Stimulated activated CD8-positive, alpha-beta memory T cell treated with anti-CD3 and anti-CD28 coated beads, Interleukin-15, amount 100 ng/mL, for 48 hours (primary cell): ENCODE measurements around the gene KCNMA1.

Experiments used
- DNase-seq, 2 donors: peaks; one replicate each; pipeline ENCODE4 v3.0.0-alpha.2; 2020; ENCODE audit warnings: low read depth in 2 of 2

Gene KCNMA1

DNA sequence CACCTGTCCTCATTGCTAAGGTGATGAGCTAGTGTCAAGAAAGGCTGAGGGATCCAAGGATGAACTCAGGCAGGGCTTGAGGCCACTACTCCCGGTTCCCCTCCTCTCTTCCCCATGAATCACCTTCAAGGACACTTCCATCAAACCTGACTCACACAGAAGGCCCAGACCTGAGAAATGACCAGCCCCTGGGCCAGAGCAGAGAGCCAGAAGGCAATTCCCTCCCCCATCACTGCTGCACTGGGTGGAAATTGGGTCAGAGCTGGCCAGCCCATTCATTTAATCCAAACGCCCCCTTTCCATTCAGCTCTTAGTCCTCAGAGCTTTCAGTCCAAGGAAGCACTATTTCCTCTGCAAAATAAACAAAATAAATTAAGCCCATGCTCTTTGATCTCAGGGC is 182.0 kb downstream of the KCNMA1 start:
- DNase-seq = no peak

DNA sequence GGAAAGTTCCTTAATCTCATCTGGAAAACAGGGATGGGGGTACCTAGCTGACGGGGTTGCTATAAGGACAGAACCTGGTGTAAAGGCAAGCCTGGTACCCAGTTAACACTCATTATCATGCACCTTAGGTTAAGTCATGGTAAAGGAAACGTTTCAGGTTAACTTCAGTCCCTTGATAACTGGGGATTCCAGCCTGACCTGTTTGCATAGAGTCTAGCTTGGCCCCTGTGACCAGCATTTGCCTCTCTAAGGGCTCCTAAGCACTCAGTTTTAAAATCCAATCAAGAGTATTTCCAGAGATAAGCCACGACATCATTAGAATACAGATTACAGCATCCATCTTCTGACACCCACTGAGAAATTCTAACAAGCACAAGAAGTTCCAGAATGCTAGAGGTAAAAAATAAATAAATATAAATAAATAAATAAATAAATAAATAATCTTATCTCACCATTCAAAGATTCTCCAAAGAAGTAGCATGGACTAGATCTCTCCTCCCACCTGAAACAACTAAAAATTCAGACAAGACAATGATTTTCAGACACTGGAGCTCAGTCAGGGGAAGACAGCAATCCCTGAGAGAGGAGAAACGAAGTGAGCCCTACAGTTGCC is 184.6 kb downstream of the KCNMA1 start:
- DNase-seq = no peak

GRCh38 chr10:77451886-77452285 is 185.7 kb downstream of the KCNMA1 start:
- no peak for DNase-seq

GRCh38 chr10:77448226-77448625 is 189.4 kb downstream of the KCNMA1 start:
- DNase-seq = no peak

GRCh38 chr10:77446700-77447099 is 190.9 kb downstream of the KCNMA1 start:
- no peak for DNase-seq

DNA sequence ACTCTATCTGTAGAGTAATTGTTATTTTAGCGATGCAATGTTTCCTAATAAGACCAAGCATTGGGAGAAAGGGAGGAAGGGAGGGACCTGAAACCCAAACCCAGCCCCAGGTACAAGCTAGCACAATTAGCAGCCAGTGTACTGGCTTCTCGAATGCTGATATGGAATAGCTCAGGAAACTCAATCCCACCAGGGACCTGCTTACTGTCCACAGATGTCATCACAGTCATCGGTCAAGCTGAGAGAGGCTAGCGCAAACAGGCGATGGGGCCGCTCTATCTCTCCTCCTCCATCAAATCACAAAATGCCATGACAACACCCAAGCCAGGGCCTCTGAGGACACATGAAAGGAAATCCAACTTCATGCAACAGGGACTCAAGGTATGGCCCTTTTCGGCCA is 192.1 kb downstream of the KCNMA1 start:
- DNase-seq = no peak

- DNase-seq = no peak
Measured at GRCh38 chr10:77444041-77444440, 193.6 kb downstream of the KCNMA1 start.

- no peak for DNase-seq
Measured at GRCh38 chr10:77442699-77443189, 194.9 kb downstream of the KCNMA1 start.

DNA sequence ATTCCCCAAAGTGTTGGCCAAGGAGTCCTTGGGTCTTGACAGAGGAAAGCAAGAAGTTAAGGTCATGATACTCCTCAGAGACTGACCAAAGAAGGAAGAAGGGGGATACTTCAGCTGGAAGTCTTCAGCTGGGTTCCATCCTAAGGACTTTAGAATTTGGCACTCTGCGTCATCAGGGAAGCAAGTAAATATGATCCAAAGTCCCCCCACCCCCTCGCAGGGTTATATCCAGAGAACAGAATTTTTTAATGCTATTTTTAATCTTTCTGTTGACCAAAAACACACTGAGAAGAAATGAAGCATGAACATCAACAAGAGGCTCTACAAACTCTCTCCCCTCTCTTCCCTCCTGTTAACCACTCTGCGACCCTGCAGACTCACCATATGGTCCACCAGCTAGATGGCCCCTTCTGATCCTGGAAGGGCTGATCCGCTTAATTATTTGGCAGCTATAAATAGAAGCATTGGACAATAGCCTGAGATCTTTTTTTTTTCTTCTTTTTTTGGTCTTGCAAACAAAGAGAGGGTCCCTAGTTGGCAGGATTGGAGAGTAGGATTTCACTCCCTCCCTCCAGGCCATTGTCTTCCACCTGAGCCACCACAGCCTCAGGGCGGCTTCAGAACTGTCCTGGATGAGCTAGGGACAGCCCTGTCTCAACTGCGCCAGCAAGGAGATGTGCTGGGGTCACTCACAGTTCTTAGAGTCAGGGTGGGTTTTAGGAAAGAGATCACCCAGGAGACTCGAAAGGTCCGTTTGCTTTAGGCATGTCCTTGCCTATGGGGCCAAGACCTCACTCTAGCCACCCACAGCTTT is 196.0 kb downstream of the KCNMA1 start:
- DNase-seq = no peak

- no peak for DNase-seq
Measured at GRCh38 chr10:77436257-77436975, 201.2 kb downstream of the KCNMA1 start.

GRCh38 chr10:77433546-77433945 is 204.1 kb downstream of the KCNMA1 start:
- DNase-seq = no peak

DNA sequence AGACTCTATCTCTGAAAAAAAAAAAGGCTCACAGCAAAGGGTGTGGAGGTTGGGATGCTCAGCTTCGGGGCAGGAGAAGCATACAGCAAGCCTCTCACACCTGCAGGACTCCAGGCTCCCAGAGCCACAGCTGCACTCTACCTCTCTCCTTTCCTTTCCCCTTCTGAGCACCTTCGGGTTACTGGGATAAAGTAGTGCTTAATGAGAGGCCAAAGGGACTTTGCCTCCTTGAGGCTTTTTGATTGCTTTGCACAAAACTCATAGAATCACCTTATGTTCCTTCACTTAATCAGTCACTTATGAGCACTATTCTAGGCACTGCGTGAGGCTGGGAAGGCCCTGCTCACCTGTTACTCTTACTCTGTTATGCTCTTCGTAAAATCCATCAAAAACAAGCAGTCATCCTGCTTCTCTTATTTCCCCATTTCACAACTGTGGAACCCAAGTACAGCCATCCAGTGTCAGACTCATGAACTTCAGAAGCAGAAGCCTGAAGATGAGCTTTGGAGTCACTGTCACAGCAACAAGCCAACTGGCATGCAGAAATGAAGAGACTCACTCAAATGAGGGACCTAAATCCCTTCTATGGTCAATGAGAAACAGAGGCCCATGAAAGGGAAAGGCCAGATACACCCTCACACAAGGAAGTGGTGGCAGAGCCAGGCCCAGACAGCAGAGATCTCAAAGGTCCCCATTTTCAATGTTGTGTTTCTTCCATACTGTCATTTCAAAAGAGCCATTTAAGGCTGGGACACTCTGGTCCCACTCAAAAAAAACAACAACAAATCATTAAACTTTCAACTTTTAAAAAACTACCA is 205.4 kb downstream of the KCNMA1 start:
- no peak for DNase-seq

DNA sequence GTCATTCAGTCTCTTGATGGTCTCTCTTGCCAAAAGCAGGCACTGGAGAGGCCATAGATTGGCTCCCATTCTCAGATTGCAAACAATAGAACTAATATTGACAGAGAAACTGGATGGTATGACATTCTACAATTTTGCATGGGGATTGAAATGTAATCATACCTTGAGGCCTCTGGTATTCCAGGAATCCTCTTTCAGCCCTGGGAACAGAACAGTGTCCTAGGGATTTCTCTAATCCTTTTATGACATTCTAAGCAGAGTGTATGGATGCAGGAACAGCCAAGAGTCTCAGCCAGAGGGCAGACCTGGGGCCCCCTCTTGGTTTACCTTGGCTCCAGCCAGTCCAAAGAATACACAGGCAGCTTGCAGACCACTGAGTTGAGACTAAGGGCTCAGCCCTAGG is 206.4 kb downstream of the KCNMA1 start:
- no peak for DNase-seq

- DNase-seq = no peak
Measured at GRCh38 chr10:77430530-77430929, 207.1 kb downstream of the KCNMA1 start.

DNA sequence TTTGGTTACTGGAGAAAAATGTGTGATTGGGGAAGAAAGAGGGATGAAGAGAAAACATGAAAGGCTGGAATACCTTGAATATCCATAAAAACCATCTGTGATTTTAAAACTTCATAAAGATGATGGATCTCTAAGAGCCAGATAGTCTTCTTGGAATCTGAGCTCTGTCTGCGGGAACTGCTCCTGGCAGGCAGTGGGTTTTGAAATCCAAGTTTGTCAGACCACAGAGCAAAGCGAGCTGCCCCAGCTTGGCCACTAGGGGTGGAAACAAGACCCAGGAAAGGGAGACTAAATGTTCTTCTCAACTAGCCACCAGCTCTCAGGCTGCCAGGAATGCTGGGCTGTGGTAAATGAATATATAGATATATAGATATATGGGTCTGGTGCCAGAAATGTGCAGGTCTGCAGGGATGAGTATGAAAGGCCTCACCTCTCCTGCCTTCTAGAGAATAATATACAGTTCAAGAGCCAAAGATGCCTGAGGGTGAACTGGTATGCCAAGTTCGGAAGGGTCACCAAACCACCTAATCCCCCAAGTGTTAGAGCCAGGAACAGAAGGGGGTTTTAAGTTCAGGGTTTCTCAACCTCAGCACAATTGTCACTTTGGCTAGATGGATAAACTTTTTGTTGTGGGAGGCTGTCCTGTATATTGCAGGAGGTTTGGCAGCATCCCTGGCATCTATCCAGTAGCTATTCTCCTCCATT is 208.8 kb downstream of the KCNMA1 start:
- DNase-seq = no peak

- DNase-seq = no peak
Measured at GRCh38 chr10:77424257-77424656, 213.4 kb downstream of the KCNMA1 start.

- DNase-seq = no peak
Measured at GRCh38 chr10:77422491-77423338, 214.9 kb downstream of the KCNMA1 start.

DNA sequence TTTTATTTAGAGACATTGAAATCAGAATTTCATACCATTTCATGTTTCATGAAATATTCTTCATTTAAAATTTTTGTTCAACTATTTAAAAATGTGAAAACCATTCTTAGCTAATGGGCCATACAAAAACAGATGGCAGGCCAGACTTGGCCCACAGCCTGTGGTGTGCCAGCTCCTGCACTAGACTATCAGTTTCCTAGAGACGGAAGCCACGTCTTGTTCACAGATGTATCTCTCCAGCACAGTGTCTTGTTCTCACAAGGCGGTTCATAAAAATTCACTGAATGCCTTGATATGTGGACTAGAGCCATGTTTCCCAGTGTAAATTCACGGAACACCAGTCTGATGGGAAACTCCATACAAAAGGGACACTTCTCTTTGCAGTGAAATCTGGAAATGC is 216.0 kb downstream of the KCNMA1 start:
- DNase-seq = no peak

DNA sequence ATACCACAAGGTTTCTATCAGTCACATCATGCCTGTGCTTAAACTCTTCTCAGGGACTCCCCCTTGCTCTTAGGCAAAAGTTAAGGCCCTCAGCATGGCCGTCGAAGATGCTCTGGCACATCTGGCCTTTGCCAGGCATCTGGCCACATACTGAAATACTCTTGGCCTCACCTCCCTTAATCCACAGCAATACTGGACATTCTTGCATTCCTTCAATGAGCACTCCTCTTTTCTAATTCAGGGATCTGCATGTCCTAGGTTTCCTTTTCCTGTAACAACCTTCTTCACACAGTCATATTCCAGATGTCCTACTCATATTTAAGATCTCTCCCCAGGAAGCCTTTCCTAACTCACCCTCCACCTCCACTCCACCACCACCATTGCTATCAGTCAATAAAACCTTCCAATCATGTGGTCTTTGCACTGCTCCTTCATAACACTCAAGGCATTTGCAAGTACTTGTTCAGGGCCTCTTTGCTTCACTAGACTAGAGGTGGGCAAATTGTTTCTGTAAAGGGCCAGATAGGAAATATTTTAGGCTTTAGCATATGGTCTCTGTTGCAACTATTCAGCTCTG is 216.6 kb downstream of the KCNMA1 start:
- no peak for DNase-seq

DNA sequence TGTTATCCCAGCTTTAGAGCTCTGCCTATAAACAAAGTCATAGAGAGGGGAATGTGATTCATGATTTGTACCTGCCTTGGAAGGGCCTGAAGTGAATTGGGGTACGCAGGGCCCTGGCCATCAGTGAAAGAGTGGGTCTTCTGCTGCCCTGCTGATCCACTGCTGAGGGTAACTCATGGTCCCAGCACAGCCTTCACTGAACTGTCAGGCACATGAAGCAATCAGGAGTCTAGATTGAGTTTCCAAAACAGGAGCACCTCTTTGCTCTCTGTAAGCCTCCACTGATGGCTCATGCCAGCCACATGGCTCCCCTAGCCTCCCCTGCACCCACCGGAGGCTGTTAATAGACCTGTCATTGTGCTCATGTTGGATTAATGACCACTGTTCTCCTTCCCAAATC is 217.6 kb downstream of the KCNMA1 start:
- DNase-seq = no peak
